Suprapubic skin (tissue), 4 donors: ENCODE results near the gene KDM4B. TPM values are rescaled to one million over a fixed set of nuclear protein-coding genes. Genes with fewer than 3 reads are reported as not detected.
A peak's percentile ranks its signal among the peaks of the same experiment; 100 is the strongest.
"Not testable (repeated sequence)": the region's sequence is repeated elsewhere in the genome, so short reads cannot be mapped to it uniquely, and the experiment has no call there.

Experiments used
- DNase-seq, 2 donors: peaks; one replicate each; pipeline ENCODE4 v3.0.0-alpha.2; 2019; ENCODE audit warnings: low spot score in 2 of 2
- H3K27ac ChIP-seq: fragments of 200-600 bp; sonication (generic); one replicate; pipeline ENCODE4 v1.5.1; 2019
- H3K27me3 ChIP-seq: fragments of 200-600 bp; sonication (generic); one replicate; pipeline ENCODE4 v1.5.1; 2019
- H3K36me3 ChIP-seq: fragments of 200-600 bp; sonication (generic); one replicate; pipeline ENCODE4 v1.5.1; 2019
- H3K4me1 ChIP-seq: fragments of 200-600 bp; sonication (generic); one replicate; pipeline ENCODE4 v1.5.1; 2019
- H3K4me3 ChIP-seq: fragments of 200-600 bp; sonication (generic); one replicate; pipeline ENCODE4 v1.5.1; 2019; ENCODE audit warnings: mild to moderate bottlenecking
- H3K9me3 ChIP-seq: fragments of 200-600 bp; sonication (generic); one replicate; pipeline ENCODE4 v1.5.1; 2019
- CTCF ChIP-seq, 2 donors: fragments of 200-600 bp in 1 of 2; fragments of 450-650 bp in 1 of 2; sonication (generic) in 1 of 2; IDR thresholded peaks; one replicate each; pipeline ENCODE4 v1.5.1; 2016 to 2019; ENCODE audit warnings: antibody characterized with exemption in 2 of 2, mild to moderate bottlenecking in 1 of 2, moderate library complexity in 1 of 2
- EP300 ChIP-seq: sonication (generic); formaldehyde crosslinking; IDR thresholded peaks from one replicate; pipeline ENCODE4 v1.6.1; 2017; ENCODE audit warnings: antibody characterized with exemption
- POLR2A ChIP-seq, 2 donors: fragments of 450-650 bp; IDR thresholded peaks; one replicate each; pipeline ENCODE4 v1.6.1; 2017; ENCODE audit warnings: antibody characterized with exemption in 2 of 2, mild to moderate bottlenecking in 2 of 2, moderate library complexity in 2 of 2
- POLR2AphosphoS5 ChIP-seq, 3 donors: sonication (generic); formaldehyde crosslinking; IDR thresholded peaks; one replicate each; pipeline ENCODE4 v1.6.1; 2017; ENCODE audit warnings: antibody characterized with exemption in 3 of 3
- WGBS: methylation state at CpG from one replicate; pipeline ENCODE4 v1.1.5; 2018; 5-methylcytosine and 5-hydroxymethylcytosine counted together
- total RNA-seq, 4 donors: library from RNA; depleted of rRNA; stranded (reverse); fragments of >200 nt; gene quantifications; one replicate each; pipeline ENCODE4 v1.1.0, GENCODE V29; 2016

KDM4B gene
- total RNA-seq, 4 donors from 2014 or later = 34.2 to 82.7 (median 48.7) TPM

GRCh38 chr19:5155586-5156210 is 186.8 kb downstream of the KDM4B start:
- peaks cover 9% of the 10 kb centered on the region for H3K4me1 ChIP-seq
- 98% methylated on average over 6 of the region's 10 CpGs for WGBS
- TF ChIP-seq POLR2A (IDR thresholded peaks at IDR 0.05) (no peak), CTCF (IDR thresholded peaks at IDR 0.05) (no peak), POLR2AphosphoS5 (IDR thresholded peaks at IDR 0.05) (no peak), EP300 (no peak)

GRCh38 chr19:5156231-5156986 is 187.5 kb downstream of the KDM4B start:
- H3K4me3 ChIP-seq = no peak overlapping the region
- H3K36me3 ChIP-seq = peaks cover 10% of the 10 kb centered on the region
- H3K27ac ChIP-seq = no peak overlapping the region
- peak in 1 of 2 donors; percentile 74 for DNase-seq
- peaks cover 9% of the 10 kb centered on the region for H3K4me1 ChIP-seq
- no peaks in the 10 kb centered on the region for H3K27me3 ChIP-seq
- WGBS = 22% methylated on average over 21 of the region's 23 CpGs
- no peak for TF ChIP-seq POLR2AphosphoS5 (IDR thresholded peaks at IDR 0.05)
- no peak for TF ChIP-seq EP300
- no peak for TF ChIP-seq CTCF (IDR thresholded peaks at IDR 0.05)
- no peak for TF ChIP-seq POLR2A (IDR thresholded peaks at IDR 0.05)
- H3K9me3 ChIP-seq = no peaks in the 10 kb centered on the region

More at GRCh38 chr19:5155586-5156210, 186.8 kb downstream of the KDM4B start:
- Histone ChIP-seq H3K27ac (no peak overlapping the region), H3K4me3 (no peak overlapping the region), H3K27me3 (no peaks in the 10 kb centered on the region), H3K9me3 (no peaks in the 10 kb centered on the region), H3K36me3 (peaks cover 16% of the 10 kb centered on the region)
- DNase-seq = peak in 1 of 2 donors; percentile 75

GRCh38 chr19:5157186-5157585 is 188.3 kb downstream of the KDM4B start:
- peaks cover 4% of the 10 kb centered on the region for H3K36me3 ChIP-seq
- WGBS = 55% methylated on average over 4 of the region's 4 CpGs
- no peak for TF ChIP-seq POLR2AphosphoS5 (IDR thresholded peaks at IDR 0.05)
- TF ChIP-seq CTCF (IDR thresholded peaks at IDR 0.05) = no peak
- no peaks in the 10 kb centered on the region for H3K9me3 ChIP-seq
- no peaks in the 10 kb centered on the region for H3K27me3 ChIP-seq
- DNase-seq = no peak
- peaks cover 9% of the 10 kb centered on the region for H3K4me1 ChIP-seq
- H3K27ac ChIP-seq = no peak overlapping the region
- no peak overlapping the region for H3K4me3 ChIP-seq

- not testable (repeated sequence) for H3K36me3 ChIP-seq, H3K27ac ChIP-seq, H3K4me1 ChIP-seq, H3K4me3 ChIP-seq, DNase-seq, H3K9me3 ChIP-seq, H3K27me3 ChIP-seq
- WGBS = 91% methylated on average over 7 of the region's 7 CpGs
Observed at GRCh38 chr19:5158549-5159134, 189.7 kb downstream of the KDM4B start.

- not testable (repeated sequence) for H3K27me3 ChIP-seq, H3K36me3 ChIP-seq, H3K27ac ChIP-seq, H3K4me1 ChIP-seq, DNase-seq, H3K9me3 ChIP-seq, H3K4me3 ChIP-seq
- 90% methylated on average over 2 of the region's 2 CpGs for WGBS
Observed at GRCh38 chr19:5160158-5160795, 191.4 kb downstream of the KDM4B start.

- not testable (repeated sequence) for H3K36me3 ChIP-seq, H3K4me1 ChIP-seq, DNase-seq, H3K27me3 ChIP-seq, H3K27ac ChIP-seq, H3K4me3 ChIP-seq, H3K9me3 ChIP-seq
- 75% methylated on average over 23 of the region's 23 CpGs for WGBS
Observed at GRCh38 chr19:5164845-5165696, 196.2 kb downstream of the KDM4B start.
